ENCODE data around the gene GUK1.

- TF ChIP-seq EGR1 (IDR thresholded peaks at IDR 0.05): no peak
- no peak for TF ChIP-seq REST (IDR thresholded peaks at IDR 0.05; ENCODE audit: low read depth)
- no peak for TF ChIP-seq FOXM1 (IDR thresholded peaks at IDR 0.05; ENCODE audit: borderline replicate concordance, low read depth)
- TF ChIP-seq EP300 (IDR thresholded peaks at IDR 0.05; ENCODE audit: borderline replicate concordance): no peak
- TF ChIP-seq CREB1 (IDR thresholded peaks at IDR 0.05; ENCODE audit: low read depth): no peak
- TF ChIP-seq YY1 (IDR thresholded peaks at IDR 0.05; ENCODE audit: low read depth): no peak
- TF ChIP-seq TAF1 (IDR thresholded peaks at IDR 0.05; ENCODE audit: low read depth): no peak
- TF ChIP-seq MAX (IDR thresholded peaks at IDR 0.05): no peak
- no peak for TF ChIP-seq RAD21 (IDR thresholded peaks at IDR 0.05; ENCODE audit: low read depth)
- no peak for TF ChIP-seq CEBPB (IDR thresholded peaks at IDR 0.05)
- no peak for TF ChIP-seq NFIC (IDR thresholded peaks at IDR 0.05)
- no peak for TF ChIP-seq USF1 (IDR thresholded peaks at IDR 0.05)
Measured at GRCh38 chr1:228099331-228099732, 40.7 kb upstream of the GUK1 start.
